A549 (cell line): Measurements from ENCODE around the gene NDUFB5.

Experiments
- EP300 ChIP-seq, 2 experiments: fragments of >200 bp; sonication (Bioruptor Twin); formaldehyde crosslinking; IDR thresholded peaks; 2 replicates in 1 of 2; 3 replicates in 1 of 2; pipeline ENCODE4 v1.6.1; 2016 to 2017
- HOXA7 ChIP-seq: fragments of 250-450 bp; sonication (Bioruptor Pico); IDR thresholded peaks from 2 replicates; pipeline ENCODE4 v1.5.0; 2020; ENCODE audit warnings: mild to moderate bottlenecking, moderate library complexity
- KDM1A ChIP-seq: fragments of 200-600 bp; sonication (generic); IDR thresholded peaks from 2 replicates; pipeline ENCODE4 v1.6.1; 2016; ENCODE audit warnings: low read depth, mild to moderate bottlenecking
- MAZ ChIP-seq: fragments of 150-350 bp; IDR thresholded peaks from 2 replicates; pipeline ENCODE4 v1.6.1; 2014; ENCODE audit warnings: antibody characterized with exemption, low read depth, low read length, borderline replicate concordance
- POLR2A ChIP-seq: IDR thresholded peaks from 2 replicates; pipeline ENCODE4 v1.6.1; 2012; ENCODE audit warnings: mild to moderate bottlenecking, low read length
- REST ChIP-seq: fragments of 200-600 bp; sonication (generic); IDR thresholded peaks from 2 replicates; pipeline ENCODE4 v1.6.1; 2016; ENCODE audit warnings: antibody characterized with exemption, mild to moderate bottlenecking, moderate library complexity
- RFX5 ChIP-seq: fragments of 450-650 bp; IDR thresholded peaks from 2 replicates; pipeline ENCODE4 v1.7.1; 2014; ENCODE audit warnings: antibody characterized with exemption, mild to moderate bottlenecking, moderate library complexity
- SREBF2 ChIP-seq: fragments of 450-650 bp; IDR thresholded peaks from 2 replicates; pipeline ENCODE4 v1.6.1; 2014; ENCODE audit warnings: mild to moderate bottlenecking, moderate library complexity

- TF ChIP-seq SREBF2 = no peak
- TF ChIP-seq HOXA7 (CRISPR knock-in tag) = no peak
- no peak for TF ChIP-seq KDM1A
- no peak for TF ChIP-seq RFX5
- no peak for TF ChIP-seq EP300 (IDR thresholded peaks at IDR 0.05)
- TF ChIP-seq POLR2A = no peak
- no peak for TF ChIP-seq MAZ
- no peak for TF ChIP-seq REST
These were observed 41.3 kb upstream of the NDUFB5 start for GRCh38 chr3:179563271-179563783.
